ENCODE results near the gene RBMX2.
"Not testable (repeated sequence)": the region's sequence is repeated elsewhere in the genome, so short reads cannot be mapped to it uniquely, and the experiment has no call there.

DNA sequence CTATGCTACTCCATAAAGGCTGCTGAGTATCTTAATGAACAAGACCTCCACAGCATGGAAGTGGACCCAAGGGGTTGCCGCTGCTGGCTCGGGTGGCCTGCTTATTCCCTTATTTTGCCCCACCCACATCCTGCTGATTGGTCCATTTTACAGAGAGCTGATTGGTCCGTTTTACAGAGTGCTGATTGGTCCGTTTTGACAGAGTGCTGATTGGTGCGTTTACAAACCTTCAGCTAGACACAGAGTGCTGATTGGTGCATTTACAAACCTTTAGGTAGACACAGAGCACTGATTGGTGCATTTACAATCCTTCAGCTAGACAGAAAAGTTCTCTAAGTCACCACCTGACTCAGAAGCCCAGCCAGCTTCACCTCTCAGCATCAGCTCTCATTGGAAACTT lies 27.4 kb downstream of the RBMX2 start:
- TF ChIP-seq, protein P1, sequence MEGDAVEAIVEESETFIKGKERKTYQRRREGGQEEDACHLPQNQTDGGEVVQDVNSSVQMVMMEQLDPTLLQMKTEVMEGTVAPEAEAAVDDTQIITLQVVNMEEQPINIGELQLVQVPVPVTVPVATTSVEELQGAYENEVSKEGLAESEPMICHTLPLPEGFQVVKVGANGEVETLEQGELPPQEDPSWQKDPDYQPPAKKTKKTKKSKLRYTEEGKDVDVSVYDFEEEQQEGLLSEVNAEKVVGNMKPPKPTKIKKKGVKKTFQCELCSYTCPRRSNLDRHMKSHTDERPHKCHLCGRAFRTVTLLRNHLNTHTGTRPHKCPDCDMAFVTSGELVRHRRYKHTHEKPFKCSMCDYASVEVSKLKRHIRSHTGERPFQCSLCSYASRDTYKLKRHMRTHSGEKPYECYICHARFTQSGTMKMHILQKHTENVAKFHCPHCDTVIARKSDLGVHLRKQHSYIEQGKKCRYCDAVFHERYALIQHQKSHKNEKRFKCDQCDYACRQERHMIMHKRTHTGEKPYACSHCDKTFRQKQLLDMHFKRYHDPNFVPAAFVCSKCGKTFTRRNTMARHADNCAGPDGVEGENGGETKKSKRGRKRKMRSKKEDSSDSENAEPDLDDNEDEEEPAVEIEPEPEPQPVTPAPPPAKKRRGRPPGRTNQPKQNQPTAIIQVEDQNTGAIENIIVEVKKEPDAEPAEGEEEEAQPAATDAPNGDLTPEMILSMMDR (IDR thresholded peaks at IDR 0.05; ENCODE audit: borderline replicate concordance, extremely low read depth, low read length, poor library complexity, severe bottlenecking): not testable (repeated sequence)
- TF ChIP-seq EZH2 (IDR thresholded peaks at IDR 0.05; ENCODE audit: borderline replicate concordance, low read depth, low read length, severe bottlenecking): not testable (repeated sequence)

Measured in DND-41 (cell line).